ENCODE measurements around the gene AKNAD1.

Gene AKNAD1, protein sequence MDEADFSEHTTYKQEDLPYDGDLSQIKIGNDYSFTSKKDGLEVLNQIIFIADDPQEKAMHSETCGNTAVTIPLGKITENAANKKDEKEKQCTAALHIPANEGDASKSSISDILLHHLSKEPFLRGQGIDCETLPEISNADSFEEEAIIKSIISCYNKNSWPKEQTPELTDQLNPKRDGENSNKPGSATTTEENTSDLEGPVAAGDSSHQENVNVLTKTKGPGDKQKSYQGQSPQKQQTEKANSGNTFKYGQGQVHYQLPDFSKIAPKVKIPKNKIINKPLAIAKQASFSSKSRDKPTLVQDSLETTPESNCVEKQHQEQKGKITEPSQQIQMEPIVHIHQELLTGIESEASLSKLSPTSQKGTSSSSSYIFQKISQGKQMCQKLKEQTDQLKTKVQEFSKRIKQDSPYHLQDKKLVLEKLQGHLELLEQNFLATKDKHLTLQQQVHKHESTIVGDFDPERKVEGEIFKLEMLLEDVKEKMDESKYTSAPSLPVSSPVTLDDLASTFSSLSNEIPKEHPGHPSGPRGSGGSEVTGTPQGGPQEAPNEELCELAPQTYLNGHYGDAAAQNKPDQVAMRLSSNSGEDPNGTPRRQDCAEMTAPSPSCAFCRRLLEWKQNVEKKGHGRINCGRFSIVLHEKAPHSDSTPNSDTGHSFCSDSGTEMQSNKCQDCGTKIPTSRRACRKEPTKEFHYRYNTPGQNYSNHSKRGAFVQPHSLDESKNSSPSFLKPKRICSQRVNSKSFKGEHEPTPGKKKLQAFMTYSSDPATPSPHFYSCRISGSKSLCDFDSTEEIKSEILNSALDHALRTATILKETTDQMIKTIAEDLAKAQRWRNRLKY

DNA sequence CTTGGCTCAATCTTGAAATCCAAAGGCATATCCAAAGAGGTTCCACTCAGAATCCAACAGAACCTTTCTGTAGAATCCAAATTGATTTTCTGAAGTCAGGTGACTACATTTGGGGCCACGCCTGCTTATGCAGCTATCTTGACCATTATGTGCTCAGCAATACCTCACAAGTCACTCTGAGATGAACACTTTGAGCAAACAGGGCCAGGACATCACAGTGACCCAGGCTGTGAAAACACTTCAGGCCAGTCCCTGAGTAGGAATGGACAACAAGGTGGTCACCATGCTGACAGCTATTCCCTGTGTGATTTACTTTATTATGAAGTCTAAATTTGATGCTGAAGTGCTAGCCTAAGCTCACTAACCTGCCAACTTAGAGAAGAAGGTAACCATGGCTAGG is at the start of gene AKNAD1:
AKNAD1 (minus strand) TSS at position 101 of the 400 bp plus-strand sequence. CDS start 4,430 bp downstream, outside the sequence.
- TF ChIP-seq, protein P1, sequence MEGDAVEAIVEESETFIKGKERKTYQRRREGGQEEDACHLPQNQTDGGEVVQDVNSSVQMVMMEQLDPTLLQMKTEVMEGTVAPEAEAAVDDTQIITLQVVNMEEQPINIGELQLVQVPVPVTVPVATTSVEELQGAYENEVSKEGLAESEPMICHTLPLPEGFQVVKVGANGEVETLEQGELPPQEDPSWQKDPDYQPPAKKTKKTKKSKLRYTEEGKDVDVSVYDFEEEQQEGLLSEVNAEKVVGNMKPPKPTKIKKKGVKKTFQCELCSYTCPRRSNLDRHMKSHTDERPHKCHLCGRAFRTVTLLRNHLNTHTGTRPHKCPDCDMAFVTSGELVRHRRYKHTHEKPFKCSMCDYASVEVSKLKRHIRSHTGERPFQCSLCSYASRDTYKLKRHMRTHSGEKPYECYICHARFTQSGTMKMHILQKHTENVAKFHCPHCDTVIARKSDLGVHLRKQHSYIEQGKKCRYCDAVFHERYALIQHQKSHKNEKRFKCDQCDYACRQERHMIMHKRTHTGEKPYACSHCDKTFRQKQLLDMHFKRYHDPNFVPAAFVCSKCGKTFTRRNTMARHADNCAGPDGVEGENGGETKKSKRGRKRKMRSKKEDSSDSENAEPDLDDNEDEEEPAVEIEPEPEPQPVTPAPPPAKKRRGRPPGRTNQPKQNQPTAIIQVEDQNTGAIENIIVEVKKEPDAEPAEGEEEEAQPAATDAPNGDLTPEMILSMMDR (conservative IDR thresholded peaks at IDR 0.05; ENCODE audit: low read length) = no peak
- no peak for DNase-seq (ENCODE audit: low read depth)
- H3K4me3 ChIP-seq (ENCODE audit: low read length) = no peak within 1 kb of the TSS

DNA sequence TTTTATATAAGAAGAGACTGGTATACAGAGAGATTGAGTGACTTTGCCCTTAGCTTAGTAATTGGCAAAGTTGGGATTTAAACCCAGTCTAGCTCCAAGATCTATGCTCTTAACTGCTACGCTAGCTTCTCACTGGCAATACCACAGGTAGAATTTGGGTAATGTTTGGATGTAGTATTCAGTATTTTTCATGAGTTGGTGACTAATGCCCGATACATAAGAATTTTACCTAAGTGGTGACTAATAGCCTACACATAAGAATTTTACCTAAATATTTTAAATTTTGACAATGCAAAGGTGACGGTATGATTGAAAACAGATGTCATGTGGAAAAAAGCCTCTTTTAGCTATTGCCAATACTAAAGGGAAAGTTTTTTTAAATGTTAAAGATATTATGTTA is 44.2 kb upstream of the AKNAD1 start:
- TF ChIP-seq, protein P1 (conservative IDR thresholded peaks at IDR 0.05; ENCODE audit: low read length) = no peak
- DNase-seq (ENCODE audit: low read depth) = no peak
- H3K4me3 ChIP-seq (ENCODE audit: low read length) = no peak overlapping the region

GRCh38 chr1:108897865-108898720 is 41.2 kb upstream of the AKNAD1 start:
- no peak overlapping the region for H3K4me3 ChIP-seq (ENCODE audit: low read length)
- TF ChIP-seq, protein P1 (conservative IDR thresholded peaks at IDR 0.05; ENCODE audit: low read length) = peak; percentile 82
- DNase-seq (ENCODE audit: low read depth) = peak; percentile 78

DNA sequence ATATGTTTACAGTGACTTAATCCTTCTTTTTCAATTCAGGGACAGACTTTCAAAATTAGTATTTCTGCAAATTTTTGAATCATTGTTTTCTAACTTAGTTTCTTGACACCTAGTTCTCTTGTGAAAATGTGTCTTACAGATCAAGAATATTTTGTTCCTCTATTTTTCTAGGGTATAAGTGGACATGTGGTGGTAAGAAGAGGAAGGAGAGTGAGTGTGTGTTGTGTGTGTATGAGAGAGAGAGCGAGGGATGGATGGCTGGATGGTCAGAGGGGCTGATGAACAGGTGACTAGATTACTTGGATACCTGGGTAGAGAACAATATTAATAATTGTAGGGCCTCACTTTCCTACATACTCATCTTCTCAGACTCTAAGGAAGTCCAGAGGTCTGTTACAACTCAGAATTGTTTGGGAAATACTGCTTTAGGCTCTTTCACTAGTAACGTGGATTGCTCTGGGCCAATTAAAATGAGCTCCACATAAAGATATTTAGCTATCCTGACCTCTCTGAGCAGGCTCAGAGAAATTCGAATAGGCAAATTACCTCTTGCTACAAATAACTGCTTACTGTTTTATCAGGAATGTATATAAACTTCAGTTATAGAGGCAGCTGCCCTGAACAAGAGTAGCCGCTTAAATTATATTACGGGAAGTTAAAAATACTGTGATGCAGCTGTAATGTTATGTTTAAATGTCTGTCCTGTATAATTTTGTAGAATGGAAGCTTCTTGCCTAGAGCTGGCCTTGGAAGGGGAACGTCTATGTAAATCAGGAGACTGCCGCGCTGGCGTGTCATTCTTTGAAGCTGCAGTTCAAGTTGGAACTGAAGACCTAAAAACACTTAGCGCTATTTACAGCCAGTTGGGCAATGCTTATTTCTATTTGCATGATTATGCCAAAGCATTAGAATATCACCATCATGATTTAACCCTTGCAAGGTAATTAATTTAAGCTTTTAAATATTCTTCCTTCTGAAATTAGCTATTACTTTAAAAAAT is 39.6 kb upstream of the AKNAD1 start:
- H3K4me3 ChIP-seq (ENCODE audit: low read length) = peak overlapping the region; percentile 4; the same call in 1 of the 2 replicates
- TF ChIP-seq, protein P1 (conservative IDR thresholded peaks at IDR 0.05; ENCODE audit: low read length) = no peak
- DNase-seq (ENCODE audit: low read depth) = peak; percentile 45

GRCh38 chr1:108893141-108893530 is 36.2 kb upstream of the AKNAD1 start:
- no peak for DNase-seq (ENCODE audit: low read depth)
- no peak overlapping the region for H3K4me3 ChIP-seq (ENCODE audit: low read length)
- TF ChIP-seq, protein P1 (conservative IDR thresholded peaks at IDR 0.05; ENCODE audit: low read length) = no peak
